Inferior parietal cortex (tissue), 1 donor: ENCODE measurements around the gene FXYD3.

Experiments
- DNase-seq: peaks from one replicate; pipeline ENCODE4 v3.0.0-alpha.2; 2016; ENCODE audit errors: extremely low spot score

FXYD3 gene

GRCh38 chr19:35106291-35106583 lies 9.4 kb upstream of the FXYD3 start:
- peak; percentile 51 for DNase-seq

GRCh38 chr19:35106898-35107541 lies 8.6 kb upstream of the FXYD3 start:
- DNase-seq: peak; percentile 43

GRCh38 chr19:35107545-35107944 lies 8.1 kb upstream of the FXYD3 start:
- DNase-seq: peak; percentile 89

- DNase-seq: no peak
Measured at GRCh38 chr19:35108730-35109129, 6.9 kb upstream of the FXYD3 start.

GRCh38 chr19:35109395-35110112 lies 6.1 kb upstream of the FXYD3 start:
- no peak for DNase-seq

GRCh38 chr19:35110974-35111373 lies 4.6 kb upstream of the FXYD3 start:
- no peak for DNase-seq

GRCh38 chr19:35112995-35113688 lies 2.5 kb upstream of the FXYD3 start:
- no peak for DNase-seq

- peak; percentile 85 for DNase-seq
Measured at GRCh38 chr19:35114353-35115176, 1.1 kb upstream of the FXYD3 start.

GRCh38 chr19:35116072-35116801 lies 614 bp downstream of the FXYD3 start:
- no peak for DNase-seq

GRCh38 chr19:35117116-35117515 lies 1.5 kb downstream of the FXYD3 start:
- no peak for DNase-seq

- DNase-seq: no peak
Measured at GRCh38 chr19:35117799-35118198, 2.2 kb downstream of the FXYD3 start.

GRCh38 chr19:35118268-35119020 lies 2.8 kb downstream of the FXYD3 start:
- DNase-seq: no peak

GRCh38 chr19:35119091-35119490 lies 3.5 kb downstream of the FXYD3 start:
- no peak for DNase-seq

- DNase-seq: no peak
Measured at GRCh38 chr19:35119578-35120155, 4.0 kb downstream of the FXYD3 start.

- no peak for DNase-seq
Measured at GRCh38 chr19:35120492-35120891, 4.9 kb downstream of the FXYD3 start.

- DNase-seq: no peak
Measured at GRCh38 chr19:35120898-35121297, 5.3 kb downstream of the FXYD3 start.

GRCh38 chr19:35122687-35123551 lies 7.3 kb downstream of the FXYD3 start:
- DNase-seq: no peak

GRCh38 chr19:35123573-35123972 lies 8.0 kb downstream of the FXYD3 start:
- DNase-seq: no peak
